A673 (cell line): ENCODE data around the gene CCDC160. TPM values are rescaled to one million over a fixed set of nuclear protein-coding genes. Genes with fewer than 3 reads are reported as not detected.

ENCODE experiments used
- Bru-seq: library from RNA; stranded (reverse); fragments of 400-500 nt; gene quantifications from one replicate; lab custom pipeline; 2021; lab: Mats Ljungman, UMichigan
- BruChase-seq, 2 experiments: library from RNA; stranded (reverse); fragments of 400-500 nt; gene quantifications; one replicate each; lab custom pipeline; 2021; lab: Mats Ljungman, UMichigan
- BruUV-seq: library from RNA; stranded (reverse); fragments of 400-500 nt; replicated peaks from 2 replicates; lab custom pipeline; 2021; lab: Mats Ljungman, UMichigan
- CTCF ChIA-PET: fragments of 300-600 bp; sonication (Branson Sonifier 250); formaldehyde crosslinking; loops from one replicate; lab custom pipeline; 2022; ENCODE audit warnings: antibody characterized with exemption; lab: Charles Lee
- POLR2A ChIA-PET: fragments of 300-600 bp; sonication (Branson Sonifier 250); formaldehyde crosslinking; loops from one replicate; lab custom pipeline; 2022; ENCODE audit warnings: antibody characterized with exemption; ENCODE audit not compliant: low non-redundant PET; lab: Charles Lee
- DNase-seq: peaks from one replicate; pipeline ENCODE4 v3.0.0-alpha.2; 2015; ENCODE audit warnings: low spot score
- H3K27ac ChIP-seq: fragments of 200-600 bp; sonication (generic); 2 replicates; pipeline ENCODE4 v1.5.1; 2016; ENCODE audit warnings: mixed run types, low read depth, mild to moderate bottlenecking, mixed read lengths, antibody characterized with exemption, low read length; ENCODE audit not compliant: poor library complexity, severe bottlenecking
- H3K27me3 ChIP-seq: fragments of 200-600 bp; sonication (generic); replicated peaks from 2 replicates; pipeline ENCODE4 v1.6.1; 2017; ENCODE audit warnings: mixed run types, low read depth, mild to moderate bottlenecking, mixed read lengths, antibody characterized with exemption, low read length; ENCODE audit not compliant: insufficient read depth, poor library complexity
- H3K36me3 ChIP-seq: fragments of 200-600 bp; sonication (generic); 2 replicates; pipeline ENCODE4 v1.6.1; 2016; ENCODE audit warnings: mixed run types, mild to moderate bottlenecking, mixed read lengths, antibody characterized with exemption, low read length; ENCODE audit not compliant: insufficient read depth, poor library complexity, severe bottlenecking
- H3K4me1 ChIP-seq: fragments of 200-600 bp; sonication (generic); 2 replicates; pipeline ENCODE4 v1.6.1; 2017; ENCODE audit warnings: mixed run types, mild to moderate bottlenecking, mixed read lengths, antibody characterized with exemption, low read length; ENCODE audit not compliant: insufficient read depth, poor library complexity, severe bottlenecking
- H3K4me3 ChIP-seq: fragments of 200-600 bp; sonication (generic); 2 replicates; pipeline ENCODE4 v1.5.1; 2016; ENCODE audit warnings: low read depth, mixed run types, mild to moderate bottlenecking, mixed read lengths, low read length; ENCODE audit not compliant: poor library complexity, severe bottlenecking
- H3K9me3 ChIP-seq: fragments of 200-600 bp; sonication (generic); 2 replicates; pipeline ENCODE4 v1.6.1; 2016; ENCODE audit warnings: mixed run types, low read depth, mild to moderate bottlenecking, mixed read lengths, antibody characterized with exemption, low read length; ENCODE audit not compliant: poor library complexity, severe bottlenecking
- CTCF ChIP-seq: fragments of 300-800, 200-600 bp; sonication (generic); conservative IDR thresholded peaks from 2 replicates; pipeline ENCODE4 v1.5.1; 2017; ENCODE audit warnings: low read depth, mild to moderate bottlenecking, antibody characterized with exemption, low read length, moderate library complexity, mixed read lengths
- EZH2 ChIP-seq: fragments of 200-600 bp; sonication (generic); IDR thresholded peaks from 2 replicates; pipeline ENCODE4 v1.6.1; 2017; ENCODE audit warnings: borderline replicate concordance, low read depth, mild to moderate bottlenecking, mixed read lengths, antibody characterized with exemption, low read length; ENCODE audit not compliant: poor library complexity, severe bottlenecking
- intact Hi-C: fragments of 100-400 bp; cut with micrococcal nuclease; formaldehyde crosslinking; loops from one replicate; pipeline ENCODE4 v1.10.0; 2022; ENCODE audit not compliant: unreplicated experiment
- long read RNA-seq: library from polyadenylated mRNA; stranded (forward); transcript quantifications from one replicate; pipeline ENCODE4 v2.0.0, GENCODE V29; 2022
- total RNA-seq: library from RNA; stranded (reverse); gene quantifications from 2 replicates; pipeline ENCODE4 v1.2.3, GENCODE V29; 2021

Gene CCDC160
- not detected in 2 replicates for total RNA-seq
- Bru-seq, nascent RNA: percentile 8 among the genes with signal in this experiment
- not detected for BruChase-seq, experiment 1, labeled RNA remaining after a 2-hour chase
- BruChase-seq, experiment 2, labeled RNA remaining after a 6-hour chase: not detected
- long read RNA-seq: 0 reads

GRCh38 chrX:134236626-134237614, at the start of gene CCDC160:
TSS of gene CCDC160 (plus strand) at chrX:134237182. CDS start at chrX:134244801, 7,619 bp downstream.
- DNase-seq: no peak
- no peaks in the 10 kb centered on the region for H3K36me3 ChIP-seq
- H3K9me3 ChIP-seq: no peaks in the 10 kb centered on the region
- H3K27me3 ChIP-seq: no peaks in the 10 kb centered on the region
- intact Hi-C loops: no loop called here
- H3K4me1 ChIP-seq: no peaks in the 10 kb centered on the region
- ChIA-PET POLR2A (no interaction called here), CTCF (no interaction called here)
- peak within 1 kb of the TSS; percentile 37 for H3K4me3 ChIP-seq
- no peak within 1 kb of the TSS for H3K27ac ChIP-seq
- TF ChIP-seq CTCF: no peak
- no peak for TF ChIP-seq EZH2
- no TSS peak for BruUV-seq

- CTCF ChIA-PET: no interaction called here
- TF ChIP-seq EZH2 (no peak), CTCF (no peak)
- Histone ChIP-seq H3K4me1 (no peaks in the 10 kb centered on the region), H3K36me3 (no peaks in the 10 kb centered on the region), H3K27ac (no peak overlapping the region), H3K9me3 (no peaks in the 10 kb centered on the region), H3K27me3 (no peaks in the 10 kb centered on the region), H3K4me3 (no peak overlapping the region)
- no peak for DNase-seq
- intact Hi-C loops: no loop called here
- BruUV-seq: no TSS peak
- POLR2A ChIA-PET: no interaction called here
Measured at GRCh38 chrX:134191281-134191680, 45.7 kb upstream of the CCDC160 start.

- POLR2A ChIA-PET: no interaction called here
- CTCF ChIA-PET: no interaction called here
Measured at GRCh38 chrX:134194915-134195314, 42.1 kb upstream of the CCDC160 start.

More at GRCh38 chrX:134194915-134195314, 42.1 kb upstream of the CCDC160 start:
- Histone ChIP-seq H3K4me1 (no peaks in the 10 kb centered on the region), H3K27me3 (no peaks in the 10 kb centered on the region), H3K36me3 (no peaks in the 10 kb centered on the region), H3K27ac (no peak overlapping the region), H3K9me3 (no peaks in the 10 kb centered on the region), H3K4me3 (no peak overlapping the region)
- BruUV-seq: no TSS peak
- DNase-seq: no peak
- intact Hi-C loops: no loop called here
- TF ChIP-seq EZH2 (no peak), CTCF (no peak)
